K562 (cell line): ENCODE measurements around the gene ACTG2. TPM values are rescaled to one million over a fixed set of nuclear protein-coding genes. Genes with fewer than 3 reads are reported as not detected.

Experiments
- ATAC-seq: fragments of 200-7000 bp; cut with Tn5 transposase; 3 replicates; pipeline ENCODE4 v1.9.1; 2020; ENCODE audit warnings: moderate library complexity
- BruUV-seq: library from RNA; stranded (reverse); fragments of 400-500 nt; replicated peaks from 2 replicates; lab custom pipeline; 2021; lab: Mats Ljungman, UMichigan
- CTCF ChIA-PET: fragments of 300-600 bp; formaldehyde crosslinking; extraction: SDS; loops from one replicate; lab custom pipeline; 2021; ENCODE audit warnings: low intra/inter-chr PET ratio; lab: Yijun Ruan, JAX
- POLR2A ChIA-PET: fragments of 300-600, 350-650 bp; sonication (Branson Sonifier 250); formaldehyde crosslinking; extraction: SDS; loops from one replicate; lab custom pipeline; 2021; ENCODE audit warnings: antibody characterized with exemption, inconsistent platforms; lab: Yijun Ruan, JAX
- DNase-seq, 4 experiments: peaks; one replicate each; pipeline versions ENCODE4 v3.0.0 to v3.0.0-alpha.2; 2011 to 2018; ENCODE audit warnings: low spot score in 3 of 4, mixed read lengths in 3 of 4; ENCODE audit errors: extremely low read depth in 1 of 4
- FAIRE-seq: peaks from 2 replicates; lab custom pipeline; 2011; peaks lifted over from hg19 to GRCh38; lab: Jason Lieb, UNC
- H2AFZ ChIP-seq: 2 replicates; pipeline ENCODE4 v1.6.0; 2011; ENCODE audit warnings: low read depth, low read length, control low read depth, inconsistent platforms
- H3K27ac ChIP-seq: fragments of 200-600 bp; 3 replicates; pipeline ENCODE4 v1.8.0; 2011; ENCODE audit warnings: low read depth, mild to moderate bottlenecking, control low read depth, inconsistent platforms, low read length, moderate library complexity, mixed read lengths; ENCODE audit errors: extremely low read depth
- H3K27me3 ChIP-seq, 2 experiments: fragments of 300-600 bp in 1 of 2; 2 replicates in 1 of 2; 3 replicates in 1 of 2; pipeline versions ENCODE4 v1.6.0 to v1.8.0; 2011; ENCODE audit warnings: inconsistent platforms in 2 of 2, low read length in 2 of 2, mild to moderate bottlenecking in 1 of 2, mixed read lengths in 1 of 2, moderate library complexity in 1 of 2; ENCODE audit not compliant: control insufficient read depth in 2 of 2, insufficient read depth in 2 of 2
- H3K36me3 ChIP-seq: fragments of 300-600 bp; 3 replicates; pipeline ENCODE4 v1.8.0; 2011; ENCODE audit warnings: mild to moderate bottlenecking, low read length, inconsistent platforms; ENCODE audit not compliant: control insufficient read depth, insufficient read depth
- H3K4me1 ChIP-seq, 2 experiments: fragments of 200-600 bp in 1 of 2; replicated peaks in 1 of 2; 2 replicates in 1 of 2; 3 replicates in 1 of 2; pipeline versions ENCODE4 v1.5.1 to v1.8.0; 2011; ENCODE audit warnings: inconsistent platforms in 2 of 2, low read length in 2 of 2, mild to moderate bottlenecking in 1 of 2, mixed read lengths in 1 of 2, moderate library complexity in 1 of 2; ENCODE audit not compliant: control insufficient read depth in 2 of 2, insufficient read depth in 2 of 2
- H3K4me2 ChIP-seq: 2 replicates; pipeline ENCODE4 v1.6.1; 2011; ENCODE audit warnings: low read length, control low read depth, inconsistent platforms, mixed read lengths; ENCODE audit not compliant: insufficient read depth
- H3K4me3 ChIP-seq: fragments of 200-600 bp; sonication (generic), shearing (Covaris generic); 2 replicates; pipeline ENCODE4 v1.5.1; 2016; ENCODE audit warnings: control low read depth, inconsistent platforms
- H3K79me2 ChIP-seq: fragments of 200-600 bp; 3 replicates; pipeline ENCODE4 v1.8.0; 2011; ENCODE audit warnings: low read length, inconsistent platforms; ENCODE audit not compliant: control insufficient read depth, insufficient read depth
- H3K9ac ChIP-seq, 2 experiments: 2 replicates each; pipeline versions ENCODE4 v1.6.0 to v1.6.1; 2011; ENCODE audit warnings: low read depth in 2 of 2, low read length in 2 of 2, control low read depth in 1 of 2, inconsistent platforms in 1 of 2, mild to moderate bottlenecking in 1 of 2, mixed read lengths in 1 of 2; ENCODE audit not compliant: insufficient read depth in 1 of 2
- H3K9me1 ChIP-seq: one replicate; pipeline ENCODE4 v1.6.0; 2011; ENCODE audit warnings: inconsistent platforms, mild to moderate bottlenecking, low read length, moderate library complexity; ENCODE audit not compliant: control insufficient read depth, insufficient read depth
- H3K9me3 ChIP-seq: replicated peaks from 2 replicates; pipeline ENCODE4 v1.5.1; 2011; ENCODE audit warnings: low read depth, low read length, inconsistent platforms; ENCODE audit not compliant: control insufficient read depth, insufficient read depth
- H4K20me1 ChIP-seq: replicated peaks from 2 replicates; pipeline ENCODE4 v1.6.1; 2011; ENCODE audit warnings: low read length, inconsistent platforms, mixed read lengths; ENCODE audit not compliant: control insufficient read depth, insufficient read depth
- ARID1B ChIP-seq: fragments of 450-650 bp; IDR thresholded peaks from 2 replicates; pipeline ENCODE4 v1.6.1; 2016; ENCODE audit warnings: antibody characterized with exemption, mild to moderate bottlenecking, inconsistent platforms
- CBFA2T3 ChIP-seq: fragments of 450-650 bp; IDR thresholded peaks from 2 replicates; pipeline ENCODE4 v1.6.1; 2017
- CEBPB ChIP-seq: fragments of 450-650 bp; IDR thresholded peaks from 2 replicates; pipeline ENCODE4 v1.6.1; 2016; ENCODE audit warnings: missing genetic modification characterization, missing compliant biosample characterization
- E2F3 ChIP-seq: fragments of 250-450 bp; sonication (Bioruptor Pico); IDR thresholded peaks from 2 replicates; pipeline ENCODE4 v1.4.0; 2020; ENCODE audit warnings: mild to moderate bottlenecking
- FOSL1 ChIP-seq: fragments of 200-800 bp; sonication (Bioruptor generic); conservative IDR thresholded peaks from 2 replicates; pipeline ENCODE4 v1.6.1; 2016; ENCODE audit warnings: missing genetic modification characterization, missing compliant biosample characterization
- NR4A1 ChIP-seq, 2 experiments: fragments of 250-450 bp in 1 of 2; fragments of 450-650 bp in 1 of 2; sonication (Bioruptor Pico) in 1 of 2; IDR thresholded peaks; 2 replicates each; pipeline versions ENCODE4 v1.4.0 to v1.6.1; 2016 to 2020; ENCODE audit warnings: mild to moderate bottlenecking in 2 of 2, missing compliant biosample characterization in 1 of 2, missing genetic modification characterization in 1 of 2, moderate library complexity in 1 of 2
- PPARD ChIP-seq: fragments of 250-450 bp; sonication (Bioruptor Pico); IDR thresholded peaks from 2 replicates; pipeline ENCODE4 v1.8.0; 2022; ENCODE audit warnings: inconsistent platforms, mild to moderate bottlenecking, moderate library complexity
- PURB ChIP-seq: sonication (generic); formaldehyde crosslinking; IDR thresholded peaks from 2 replicates; pipeline ENCODE4 v1.9.0; 2021; ENCODE audit warnings: low read depth, mild to moderate bottlenecking, missing genetic modification reagents
- RAD51 ChIP-seq: fragments of 450-650 bp; IDR thresholded peaks from 2 replicates; pipeline ENCODE4 v1.7.1; 2016; ENCODE audit warnings: low read depth, mild to moderate bottlenecking, borderline replicate concordance
- SLC30A9 ChIP-seq: fragments of 250-450 bp; sonication (Bioruptor Pico); IDR thresholded peaks from 2 replicates; pipeline ENCODE4 v1.8.0; 2022; ENCODE audit warnings: mild to moderate bottlenecking, moderate library complexity
- TRIM24 ChIP-seq, 2 experiments: fragments of 450-650 bp; IDR thresholded peaks; 2 replicates each; pipeline ENCODE4 v1.6.1; 2016
- ZEB2 ChIP-seq: fragments of 450-650 bp; IDR thresholded peaks from 2 replicates; pipeline ENCODE4 v1.6.1; 2016
- ZFP30 ChIP-seq: fragments of 250-450 bp; sonication (Bioruptor Pico); IDR thresholded peaks from 2 replicates; pipeline ENCODE4 v1.8.0; 2022; ENCODE audit warnings: moderate library complexity, mild to moderate bottlenecking, inconsistent platforms, borderline replicate concordance
- ZNF197 ChIP-seq: fragments of 200-800 bp; sonication (Bioruptor generic); IDR thresholded peaks from 2 replicates; pipeline ENCODE4 v1.6.1; 2016; ENCODE audit warnings: low read depth, missing genetic modification characterization, missing compliant biosample characterization
- WGBS: fragments of 100-300 bp; shearing (Covaris generic); methylation state at CpG from one replicate; pipeline ENCODE4 v1.1.6; 2016; ENCODE audit warnings: low coverage, mixed read lengths; ENCODE audit not compliant: insufficient coverage; ENCODE audit errors: missing lambda C conversion rate; 5-methylcytosine and 5-hydroxymethylcytosine counted together
- in situ Hi-C: fragments of 300-500 bp; cut with MboI; formaldehyde crosslinking; loops from 4 replicates; pipeline ENCODE4 v1.15.0; 2018; ENCODE audit warnings: inconsistent platforms, mixed read lengths
- intact Hi-C: fragments of 100-400 bp; cut with micrococcal nuclease; formaldehyde crosslinking; loops from 2 replicates; pipeline ENCODE4 v1.14.2; 2022
- polyA plus RNA-seq, 8 experiments: library from polyadenylated mRNA; depleted of rRNA in 4 of 8; stranded (reverse) in 5 of 8; unstranded in 3 of 8; fragments of >200 nt; fragmentation: Nextera tagmentation in 2 of 8; fragmentation: Illumina TruSeq in 1 of 8; extraction: Ambion mirVana in 2 of 8; extraction: Trizol in 1 of 8; gene quantifications; 2 replicates each; pipeline versions ENCODE4 v1.2.1 to v1.2.3, GENCODE V29; 2011 to 2014; ENCODE audit warnings: inconsistent platforms in 1 of 8, missing spikeins in 1 of 8
- total RNA-seq, 7 experiments: library from RNA; depleted of rRNA in 6 of 7; stranded (reverse); fragments of >200 nt in 6 of 7; fragmentation: Illumina TruSeq in 2 of 7; extraction: Trizol in 2 of 7; gene quantifications; 2 replicates each; pipeline versions ENCODE4 v1.2.1 to v1.2.3, GENCODE V29; 2011 to 2021; ENCODE audit warnings: low replicate concordance in 1 of 7
- TF ChIP-seq, protein P1 (sequence below): fragments of 250-450 bp; sonication (Bioruptor Pico); IDR thresholded peaks from 2 replicates; pipeline ENCODE4 v1.8.0; 2022; ENCODE audit warnings: moderate library complexity, mild to moderate bottlenecking, inconsistent platforms
- TF ChIP-seq, protein P2 (sequence below): IDR thresholded peaks from 2 replicates; pipeline ENCODE4 v1.6.1; 2011; ENCODE audit not compliant: insufficient read length; ENCODE audit errors: extremely low read depth
- TF ChIP-seq, protein P3 (sequence below): fragments of 450-650 bp; formaldehyde crosslinking; IDR thresholded peaks from 2 replicates; pipeline ENCODE4 v1.4.0; 2020; ENCODE audit warnings: mild to moderate bottlenecking, moderate library complexity
- TF ChIP-seq, protein P4 (sequence below): fragments of 200-800 bp; sonication (Bioruptor generic); IDR thresholded peaks from 2 replicates; pipeline ENCODE4 v1.6.1; 2017; ENCODE audit warnings: missing genetic modification characterization, missing compliant biosample characterization

The ACTG2 gene
- total and polyA plus RNA-seq, 9 of the 15 experiments (the other 6 are each of a cell fraction or from before 2014, with no cell fraction given), result 0.06 to 0.60 TPM; not detected in 7

DNA sequence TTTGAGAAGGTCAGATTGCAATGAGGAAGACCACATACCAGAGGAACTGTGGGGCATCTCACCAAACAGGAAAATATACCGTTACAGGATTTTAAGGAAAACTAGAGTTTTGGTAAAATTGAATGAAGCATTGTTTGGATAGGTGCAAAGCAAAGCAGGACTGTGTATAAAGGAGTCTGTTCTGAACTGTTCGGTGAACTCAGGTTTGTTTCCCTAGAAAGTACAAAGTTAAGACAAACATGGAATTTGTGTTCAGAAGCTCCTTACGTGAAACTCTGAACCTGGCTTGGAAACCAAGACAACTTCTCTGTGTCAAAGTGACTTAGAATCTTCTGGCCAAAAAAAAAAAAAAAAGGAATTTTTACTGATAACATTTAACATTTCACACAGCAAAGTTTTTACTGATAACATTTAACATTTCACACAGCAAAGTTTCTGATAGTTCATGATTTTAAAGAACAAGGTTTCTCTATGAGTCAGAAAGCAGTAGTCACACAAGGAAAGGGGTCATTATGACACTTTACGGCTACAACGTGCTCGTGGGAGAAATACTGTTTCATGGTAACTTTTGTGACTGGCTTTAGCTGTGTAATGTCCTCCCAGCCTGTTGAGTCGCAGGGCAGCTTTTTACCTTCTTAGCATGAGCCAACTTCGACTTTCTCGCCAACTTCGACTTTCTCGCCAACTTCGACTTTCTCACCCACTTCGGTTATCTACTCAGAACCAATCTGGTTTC, 70.7 kb downstream of the ACTG2 start (continued):
- TF ChIP-seq FOSL1 (tag) (peak; percentile 41), NR4A1 (CRISPR knock-in tag; IDR thresholded peaks at IDR 0.05) (no peak), NR4A1 (tag; IDR thresholded peaks at IDR 0.05) (no peak)

DNA sequence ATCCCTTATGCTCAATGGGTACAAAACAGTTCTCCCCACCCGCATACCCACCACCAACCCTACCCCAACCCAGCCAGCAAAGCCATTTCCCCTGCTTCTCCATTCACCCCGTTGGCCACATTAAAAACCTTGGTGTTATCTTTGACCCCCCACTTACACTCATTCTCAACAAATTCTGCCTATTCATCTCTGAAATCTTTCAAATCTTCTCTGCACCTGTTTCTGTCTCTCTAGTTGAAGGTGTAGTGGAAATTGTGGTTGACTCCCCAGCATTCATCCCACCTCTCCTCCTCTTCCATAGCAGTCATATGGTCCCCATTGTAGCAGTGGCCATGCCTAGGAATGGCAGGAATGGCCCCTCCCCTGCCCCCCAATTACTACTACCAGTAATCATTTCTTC, 71.4 kb downstream of the ACTG2 start:
- Histone ChIP-seq H3K4me2 (no peak overlapping the region), H3K9ac (no peak overlapping the region; a peak in 1 of 4 replicates), H3K4me1 (peaks cover 5 to 13% of the 10 kb centered on the region in 2 experiments; a peak in 3 of 5 replicates), H3K27me3 (no peaks in the 10 kb centered on the region), H3K79me2 (no peaks in the 10 kb centered on the region), H3K9me3 (no peaks in the 10 kb centered on the region), H4K20me1 (no peaks in the 10 kb centered on the region), H2AFZ (no peak overlapping the region), H3K4me3 (no peak overlapping the region), H3K9me1 (no peaks in the 10 kb centered on the region), H3K27ac (no peak overlapping the region), H3K36me3 (peaks cover 7% of the 10 kb centered on the region; the same call in 1 of the 3 replicates)
- in situ Hi-C loops, result no loop called here
- CTCF ChIA-PET, result no interaction called here
- POLR2A ChIA-PET, result no interaction called here
- no peak for DNase-seq
- intact Hi-C loops, result no loop called here
- ATAC-seq, result no peak; the same call in 1 of the 3 replicates
- BruUV-seq, result no TSS peak
- WGBS, result 23% methylated on average over 2 of the region's 2 CpGs
- FAIRE-seq, result no peak
- TF ChIP-seq ZEB2, result peak; percentile 47; the same call in 1 of the 2 replicates
- TF ChIP-seq, protein P1, sequence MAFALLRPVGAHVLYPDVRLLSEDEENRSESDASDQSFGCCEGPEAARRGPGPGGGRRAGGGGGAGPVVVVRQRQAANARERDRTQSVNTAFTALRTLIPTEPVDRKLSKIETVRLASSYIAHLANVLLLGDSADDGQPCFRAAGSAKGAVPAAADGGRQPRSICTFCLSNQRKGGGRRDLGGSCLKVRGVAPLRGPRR, result no peak
- TF ChIP-seq ZFP30 (CRISPR knock-in tag), result no peak
- TF ChIP-seq ZNF197 (CRISPR knock-in tag), result no peak
- TF ChIP-seq RAD51, result no peak
- no peak for TF ChIP-seq E2F3 (CRISPR knock-in tag)
- TF ChIP-seq, protein P2, sequence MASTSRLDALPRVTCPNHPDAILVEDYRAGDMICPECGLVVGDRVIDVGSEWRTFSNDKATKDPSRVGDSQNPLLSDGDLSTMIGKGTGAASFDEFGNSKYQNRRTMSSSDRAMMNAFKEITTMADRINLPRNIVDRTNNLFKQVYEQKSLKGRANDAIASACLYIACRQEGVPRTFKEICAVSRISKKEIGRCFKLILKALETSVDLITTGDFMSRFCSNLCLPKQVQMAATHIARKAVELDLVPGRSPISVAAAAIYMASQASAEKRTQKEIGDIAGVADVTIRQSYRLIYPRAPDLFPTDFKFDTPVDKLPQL, result no peak
- TF ChIP-seq CEBPB (tag), result no peak
- TF ChIP-seq CBFA2T3, result peak; percentile 64
- TF ChIP-seq, protein P3, sequence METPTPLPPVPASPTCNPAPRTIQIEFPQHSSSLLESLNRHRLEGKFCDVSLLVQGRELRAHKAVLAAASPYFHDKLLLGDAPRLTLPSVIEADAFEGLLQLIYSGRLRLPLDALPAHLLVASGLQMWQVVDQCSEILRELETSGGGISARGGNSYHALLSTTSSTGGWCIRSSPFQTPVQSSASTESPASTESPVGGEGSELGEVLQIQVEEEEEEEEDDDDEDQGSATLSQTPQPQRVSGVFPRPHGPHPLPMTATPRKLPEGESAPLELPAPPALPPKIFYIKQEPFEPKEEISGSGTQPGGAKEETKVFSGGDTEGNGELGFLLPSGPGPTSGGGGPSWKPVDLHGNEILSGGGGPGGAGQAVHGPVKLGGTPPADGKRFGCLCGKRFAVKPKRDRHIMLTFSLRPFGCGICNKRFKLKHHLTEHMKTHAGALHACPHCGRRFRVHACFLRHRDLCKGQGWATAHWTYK (CRISPR knock-in tag), result no peak
- TF ChIP-seq PPARD, result no peak
- TF ChIP-seq PURB (CRISPR knock-in tag), result no peak
- no peak for TF ChIP-seq TRIM24 (IDR thresholded peaks at IDR 0.05)
- no peak for TF ChIP-seq SLC30A9 (CRISPR knock-in tag)
- TF ChIP-seq, protein P4, sequence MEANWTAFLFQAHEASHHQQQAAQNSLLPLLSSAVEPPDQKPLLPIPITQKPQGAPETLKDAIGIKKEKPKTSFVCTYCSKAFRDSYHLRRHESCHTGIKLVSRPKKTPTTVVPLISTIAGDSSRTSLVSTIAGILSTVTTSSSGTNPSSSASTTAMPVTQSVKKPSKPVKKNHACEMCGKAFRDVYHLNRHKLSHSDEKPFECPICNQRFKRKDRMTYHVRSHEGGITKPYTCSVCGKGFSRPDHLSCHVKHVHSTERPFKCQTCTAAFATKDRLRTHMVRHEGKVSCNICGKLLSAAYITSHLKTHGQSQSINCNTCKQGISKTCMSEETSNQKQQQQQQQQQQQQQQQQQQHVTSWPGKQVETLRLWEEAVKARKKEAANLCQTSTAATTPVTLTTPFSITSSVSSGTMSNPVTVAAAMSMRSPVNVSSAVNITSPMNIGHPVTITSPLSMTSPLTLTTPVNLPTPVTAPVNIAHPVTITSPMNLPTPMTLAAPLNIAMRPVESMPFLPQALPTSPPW (CRISPR knock-in tag), result no peak
- TF ChIP-seq ARID1B, result peak; percentile 47
